ENCODE results near the gene ERMP1. TPM values are rescaled to one million over a fixed set of nuclear protein-coding genes. Genes with fewer than 3 reads are reported as not detected.

Gene ERMP1
- total and polyA plus RNA-seq, 2 of the 8 experiments (the other 6 are each of a cell fraction or from before 2014, with no cell fraction given) = 12.8 to 16.7 TPM

- TF ChIP-seq RAD21 (IDR thresholded peaks at IDR 0.05 in 1 of 2, conservative IDR thresholded peaks at IDR 0.05 in 1 of 2; ENCODE audit: low read depth in 2 of 2, low read length in 2 of 2) (no peak), JUND (IDR thresholded peaks at IDR 0.05; ENCODE audit: low read length) (no peak), ASH2L (IDR thresholded peaks at IDR 0.05; ENCODE audit: low read length) (no peak), KDM1A (IDR thresholded peaks at IDR 0.05; ENCODE audit: borderline replicate concordance, low read length) (no peak)
Observed at GRCh38 chr9:5789489-5789888, 43.4 kb downstream of the ERMP1 start (continued).

Measured in H1 (cell line).